ENCODE measurements around the gene CDK3. TPM values are rescaled to one million over a fixed set of nuclear protein-coding genes. Genes with fewer than 3 reads are reported as not detected.
"Not testable (repeated sequence)": the region's sequence is repeated elsewhere in the genome, so short reads cannot be mapped to it uniquely, and the experiment has no call there.

CDK3 gene
- total RNA-seq, 1 donor from 2014 or later = 3.6 TPM

- ATAC-seq = peak; percentile 81
- DNase-seq (ENCODE audit: low spot score) = no peak
These were observed 36.0 kb downstream of the CDK3 start for GRCh38 chr17:76036497-76037261.

- no peak for DNase-seq (ENCODE audit: low spot score)
- no peak for ATAC-seq
These were observed 37.4 kb downstream of the CDK3 start for GRCh38 chr17:76038050-76038449.

GRCh38 chr17:76039121-76039520 lies 38.5 kb downstream of the CDK3 start:
- DNase-seq (ENCODE audit: low spot score) (no peak), ATAC-seq (no peak)

DNA sequence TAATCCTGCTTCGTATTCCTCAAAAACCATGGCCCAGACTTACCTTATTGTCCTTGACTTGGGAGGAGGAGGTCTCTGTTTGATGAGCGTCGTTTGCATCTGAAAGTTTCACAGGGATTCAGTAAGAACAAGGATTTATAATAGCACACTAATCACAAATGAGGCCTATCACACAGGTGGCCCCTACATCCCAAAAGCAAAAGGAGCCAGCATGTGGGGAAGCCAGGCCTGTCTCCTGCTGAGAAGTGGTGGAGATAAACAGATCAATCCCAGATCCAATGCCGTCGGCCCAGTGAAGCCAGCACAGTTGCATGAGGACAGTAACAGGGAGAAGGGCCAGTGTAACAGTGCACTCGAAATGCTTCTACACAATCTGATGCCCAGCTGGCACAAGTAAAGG lies 39.7 kb downstream of the CDK3 start:
- ATAC-seq (no peak), DNase-seq (ENCODE audit: low spot score) (no peak)

- DNase-seq (ENCODE audit: low spot score); ATAC-seq: not testable (repeated sequence)
These were observed 42.2 kb downstream of the CDK3 start for GRCh38 chr17:76042868-76043267.

DNA sequence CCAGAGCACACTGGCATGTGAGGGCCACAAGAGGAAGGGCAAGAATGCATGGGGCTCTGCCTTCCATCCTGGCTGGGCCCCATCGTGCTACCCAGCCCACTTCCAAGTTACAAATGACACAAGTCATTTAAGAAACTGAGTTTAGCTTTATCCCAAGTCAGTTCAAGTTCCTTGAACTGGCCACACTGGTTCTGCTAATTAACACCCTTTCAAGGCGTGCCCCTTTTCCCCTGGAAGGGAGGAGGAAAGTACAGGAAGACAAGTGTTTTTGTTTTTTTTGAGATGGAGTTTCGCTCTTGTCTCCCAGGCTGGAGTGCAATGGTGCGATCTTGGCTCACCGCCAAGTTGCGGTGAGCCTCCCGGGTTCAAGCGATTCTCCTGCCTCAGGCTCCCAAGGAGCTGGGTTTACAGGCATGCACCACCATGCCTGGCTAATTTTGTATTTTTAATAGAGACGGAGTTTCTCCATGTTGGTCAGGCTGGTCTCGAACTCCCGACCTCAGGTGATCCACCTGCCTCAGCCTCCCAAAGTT lies 43.9 kb downstream of the CDK3 start:
- not testable (repeated sequence) for ATAC-seq; DNase-seq (ENCODE audit: low spot score)

- no peak for ATAC-seq
These were observed 45.4 kb downstream of the CDK3 start for GRCh38 chr17:76046064-76046463.

DNA sequence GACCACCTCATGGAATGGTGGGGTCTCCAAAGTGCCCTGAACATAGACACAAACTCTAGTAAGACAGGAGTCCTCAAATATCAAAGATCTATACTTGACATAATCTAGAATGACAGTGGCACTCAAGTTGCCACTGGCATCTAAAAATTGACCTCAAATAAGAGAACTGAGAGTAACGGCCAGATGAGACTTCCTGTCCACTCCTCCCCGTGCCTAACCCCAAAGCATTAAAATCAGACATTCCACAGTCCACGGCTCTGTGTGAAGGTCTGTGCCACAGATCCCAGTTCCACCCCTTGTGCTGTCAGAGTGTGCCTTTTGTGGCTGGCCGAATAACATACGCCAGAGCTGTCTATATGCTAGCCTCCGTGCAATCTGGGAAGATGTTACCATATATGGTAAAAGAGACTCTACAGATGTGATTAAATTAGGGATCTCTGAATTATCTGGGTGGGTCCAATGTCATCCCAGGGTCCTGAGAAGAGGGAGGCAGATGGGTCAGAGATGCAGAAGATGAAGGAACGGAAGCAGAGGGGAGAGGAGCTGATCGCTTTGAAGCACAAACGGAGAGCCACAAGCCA lies 47.5 kb downstream of the CDK3 start:
- no peak for DNase-seq (ENCODE audit: low spot score)
- no peak for ATAC-seq

More at GRCh38 chr17:76046064-76046463, 45.4 kb downstream of the CDK3 start:
- DNase-seq (ENCODE audit: low spot score) = no peak

DNA sequence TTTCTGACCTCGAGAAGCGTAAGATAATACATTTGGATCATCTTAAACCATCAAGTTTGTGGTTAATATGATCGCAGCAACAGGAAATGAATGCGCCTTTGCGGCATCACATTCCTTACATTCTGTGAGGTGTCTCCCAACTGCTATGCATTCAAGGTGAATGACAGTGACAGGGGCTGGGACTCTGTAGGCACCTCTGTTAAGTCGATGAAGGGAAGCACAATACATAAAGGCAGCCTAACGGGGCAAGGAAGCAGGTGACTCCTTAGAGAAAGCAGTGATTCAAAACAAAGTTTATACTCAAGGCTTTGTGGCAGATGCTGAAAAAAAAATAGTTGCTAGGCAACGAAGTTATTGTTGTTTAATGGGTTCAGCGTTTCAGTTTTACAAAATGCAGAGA lies 48.1 kb downstream of the CDK3 start:
- ATAC-seq (no peak), DNase-seq (ENCODE audit: low spot score) (no peak)

DNA sequence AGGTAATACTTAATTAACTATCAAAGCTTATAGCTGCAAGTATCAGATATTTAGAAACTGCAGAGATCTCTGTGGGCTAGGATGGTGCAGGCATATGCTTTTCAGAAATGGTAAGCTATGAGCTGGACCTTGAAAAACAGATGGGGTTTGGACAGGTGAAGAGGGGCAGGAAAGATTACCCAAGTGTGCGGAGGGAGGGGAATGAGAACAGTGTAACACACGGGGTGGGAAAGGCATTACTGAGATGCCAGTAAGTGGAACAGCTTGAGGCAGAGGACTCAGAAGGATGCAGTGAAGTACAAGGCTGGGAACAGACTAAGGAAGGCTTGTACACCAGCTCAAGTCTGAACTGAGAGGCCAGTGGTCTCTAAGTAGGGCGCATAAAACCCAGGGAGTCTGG lies 48.6 kb downstream of the CDK3 start:
- ATAC-seq (no peak), DNase-seq (ENCODE audit: low spot score) (no peak)

- DNase-seq (ENCODE audit: low spot score) = no peak
- ATAC-seq = no peak
These were observed 49.3 kb downstream of the CDK3 start for GRCh38 chr17:76049836-76050537.

GRCh38 chr17:76050538-76051467 lies 50.1 kb downstream of the CDK3 start:
- ATAC-seq = no peak
- DNase-seq (ENCODE audit: low spot score) = no peak

GRCh38 chr17:76051561-76051960 lies 50.9 kb downstream of the CDK3 start:
- ATAC-seq = no peak

DNA sequence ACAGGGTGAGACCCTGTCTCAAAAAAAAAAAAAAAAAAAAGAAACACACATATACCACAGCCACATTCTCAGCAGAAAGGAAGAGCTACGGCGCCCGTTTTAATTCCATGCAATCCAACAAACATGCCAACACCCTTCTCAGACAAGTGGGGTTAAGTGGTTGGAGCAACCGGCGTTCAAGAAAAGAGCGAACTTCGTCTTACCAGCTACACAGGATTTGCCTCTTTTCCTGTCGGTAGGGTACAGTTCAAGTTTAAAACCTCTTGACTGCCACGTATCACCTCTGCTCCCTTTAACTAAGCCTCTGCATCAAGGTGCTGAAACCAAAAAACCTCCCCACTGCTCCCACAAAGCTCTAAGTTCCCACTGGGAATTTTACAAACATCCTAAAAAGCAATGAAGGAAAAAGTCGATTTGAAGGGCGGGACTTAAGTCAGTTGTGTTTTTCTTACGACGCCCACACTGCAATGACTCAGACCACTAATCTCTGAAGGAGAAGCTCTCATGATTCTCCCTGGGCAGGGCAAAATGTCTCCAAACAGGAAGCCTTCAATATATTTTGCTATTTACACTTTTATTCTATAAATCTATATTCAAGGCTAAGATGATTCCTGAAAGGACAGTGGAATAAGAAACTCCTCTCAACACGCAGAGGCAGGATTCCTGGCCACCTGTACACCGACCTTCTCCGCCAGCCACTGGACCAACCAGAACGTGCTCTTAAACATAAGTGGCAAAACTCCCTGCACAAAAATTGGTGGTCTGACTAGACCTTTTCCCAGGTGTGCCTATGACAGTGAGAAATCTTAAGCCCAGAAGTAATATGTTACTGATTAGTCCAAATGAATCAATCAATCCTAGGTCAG lies 52.8 kb downstream of the CDK3 start:
- no peak for ATAC-seq
- no peak for DNase-seq (ENCODE audit: low spot score)

More at GRCh38 chr17:76051561-76051960, 50.9 kb downstream of the CDK3 start:
- DNase-seq (ENCODE audit: low spot score) = no peak

DNA sequence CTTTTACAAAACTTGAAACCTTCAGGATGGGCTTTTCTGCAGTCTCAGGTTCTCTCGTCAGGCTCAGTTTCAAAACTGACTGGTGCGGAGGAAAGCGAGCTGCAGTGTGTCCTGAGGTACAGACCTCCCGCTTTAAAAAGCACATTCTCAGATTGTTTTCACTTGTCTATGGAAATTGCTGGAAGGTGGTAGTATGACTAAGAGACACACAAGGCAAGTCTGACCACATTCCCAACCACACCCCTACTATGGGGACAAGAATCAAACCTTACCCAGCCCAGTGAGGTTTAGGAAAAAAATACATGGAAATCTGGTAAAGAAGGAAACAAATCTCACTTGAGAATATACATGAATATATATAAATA lies 53.4 kb downstream of the CDK3 start:
- no peak for DNase-seq (ENCODE audit: low spot score)

More for the DNA sequence above, 53.4 kb downstream of the CDK3 start:
- no peak for ATAC-seq
